Endothelial cell (in vitro differentiated cells): Measurements from ENCODE around the gene ACTR2. TPM values are rescaled to one million over a fixed set of nuclear protein-coding genes. Genes with fewer than 3 reads are reported as not detected.
"Not testable (repeated sequence)": the region's sequence is repeated elsewhere in the genome, so short reads cannot be mapped to it uniquely, and the experiment has no call there.

ENCODE experiments used
- DNase-seq: peaks from one replicate; pipeline ENCODE4 v3.0.0; 2021; ENCODE audit warnings: low spot score
- H3K27ac Mint-ChIP-seq: one replicate; pipeline ENCODE4 v1.8.0; 2021; ENCODE audit warnings: mixed read lengths, inconsistent platforms; ENCODE audit not compliant: unreplicated experiment
- H3K27me3 Mint-ChIP-seq: one replicate; pipeline ENCODE4 v1.8.0; 2021; ENCODE audit warnings: mild to moderate bottlenecking, moderate library complexity, mixed read lengths, inconsistent platforms; ENCODE audit not compliant: unreplicated experiment
- H3K36me3 Mint-ChIP-seq: one replicate; pipeline ENCODE4 v1.8.0; 2021; ENCODE audit warnings: mild to moderate bottlenecking, low read depth, mixed read lengths, inconsistent platforms; ENCODE audit not compliant: unreplicated experiment
- H3K4me1 Mint-ChIP-seq: one replicate; pipeline ENCODE4 v1.8.0; 2021; ENCODE audit warnings: mild to moderate bottlenecking, mixed read lengths, inconsistent platforms; ENCODE audit not compliant: unreplicated experiment
- H3K4me3 Mint-ChIP-seq: one replicate; pipeline ENCODE4 v1.8.0; 2021; ENCODE audit warnings: mild to moderate bottlenecking, mixed read lengths, inconsistent platforms; ENCODE audit not compliant: unreplicated experiment
- H3K9me3 Mint-ChIP-seq: one replicate; pipeline ENCODE4 v1.8.0; 2021; ENCODE audit warnings: mixed read lengths, inconsistent platforms; ENCODE audit not compliant: unreplicated experiment
- CTCF ChIP-seq: fragments of 200-600 bp; sonication (generic); IDR thresholded peaks from one replicate; pipeline ENCODE4 v1.5.0; 2021; ENCODE audit warnings: antibody characterized with exemption; ENCODE audit not compliant: unreplicated experiment
- long read RNA-seq: library from polyadenylated mRNA; unstranded; transcript quantifications from one replicate; pipeline ENCODE4 v2.0.0, GENCODE V29; 2020; ENCODE audit not compliant: unreplicated experiment
- total RNA-seq: library from RNA; stranded (reverse); fragmentation: NEBNext Ultra II Directional; extraction: Animal tissue kit (Norgen Biotek cat#: 25700); gene quantifications from one replicate; pipeline ENCODE4 v1.2.1, GENCODE V29; 2021; ENCODE audit not compliant: unreplicated experiment

The ACTR2 gene
- total RNA-seq, result 389 TPM
- long read RNA-seq, transcript ACTR2-201 (9 exons, 3,861 nt), result major isoform, 20 of 32 reads
- long read RNA-seq, partial matches to known transcripts, result 3 of 32 reads
- long read RNA-seq, other reads (novel, unspliced or antisense), result 9 of 32 reads

- Mint-ChIP-seq H3K4me3 (peak within 1 kb of the TSS; percentile 99), H3K27me3 (peaks cover 6% of the 10 kb centered on the region), H3K4me1 (peaks cover 24% of the 10 kb centered on the region), H3K36me3 (no peaks in the 10 kb centered on the region), H3K27ac (peak within 1 kb of the TSS; percentile 100), H3K9me3 (no peaks in the 10 kb centered on the region)
- DNase-seq, result peak; percentile 92
- no peak for TF ChIP-seq CTCF
These were observed at the start of gene ACTR2 for GRCh38 chr2:65227456-65228262. Gene ACTR2 (plus strand): TSS chr2:65227831. CDS start chr2:65227910, 79 bp downstream.

GRCh38 chr2:65182570-65182969, 45.1 kb upstream of the ACTR2 start:
- peaks cover 4% of the 10 kb centered on the region for H3K4me1 Mint-ChIP-seq
- TF ChIP-seq CTCF, result no peak
- H3K36me3 Mint-ChIP-seq, result no peaks in the 10 kb centered on the region
- no peak overlapping the region for H3K27ac Mint-ChIP-seq
- H3K27me3 Mint-ChIP-seq, result peaks cover 3% of the 10 kb centered on the region
- DNase-seq, result no peak
- no peak overlapping the region for H3K4me3 Mint-ChIP-seq
- no peaks in the 10 kb centered on the region for H3K9me3 Mint-ChIP-seq

- DNase-seq, H3K4me1 Mint-ChIP-seq, H3K27ac Mint-ChIP-seq, H3K27me3 Mint-ChIP-seq, H3K36me3 Mint-ChIP-seq, H3K4me3 Mint-ChIP-seq, H3K9me3 Mint-ChIP-seq: not testable (repeated sequence)
These were observed 44.2 kb upstream of the ACTR2 start for GRCh38 chr2:65183406-65183805.

- no peak overlapping the region for H3K4me3 Mint-ChIP-seq
- H3K4me1 Mint-ChIP-seq, result peaks cover 4% of the 10 kb centered on the region
- H3K9me3 Mint-ChIP-seq, result no peaks in the 10 kb centered on the region
- DNase-seq, result no peak
- peaks cover 2% of the 10 kb centered on the region for H3K27me3 Mint-ChIP-seq
- H3K36me3 Mint-ChIP-seq, result no peaks in the 10 kb centered on the region
- H3K27ac Mint-ChIP-seq, result no peak overlapping the region
- no peak for TF ChIP-seq CTCF
These were observed 42.6 kb upstream of the ACTR2 start for GRCh38 chr2:65185012-65185411.

- no peak overlapping the region for H3K4me3 Mint-ChIP-seq
- no peaks in the 10 kb centered on the region for H3K36me3 Mint-ChIP-seq
- peaks cover 4% of the 10 kb centered on the region for H3K4me1 Mint-ChIP-seq
- no peaks in the 10 kb centered on the region for H3K27me3 Mint-ChIP-seq
- DNase-seq, result no peak
- TF ChIP-seq CTCF, result no peak
- no peaks in the 10 kb centered on the region for H3K9me3 Mint-ChIP-seq
- no peak overlapping the region for H3K27ac Mint-ChIP-seq
These were observed 41.4 kb upstream of the ACTR2 start for GRCh38 chr2:65186093-65186868.
